H9 (cell line): Measurements from ENCODE around the gene TMEM191B. TPM values are rescaled to one million over a fixed set of nuclear protein-coding genes. Genes with fewer than 3 reads are reported as not detected.
"Not testable (repeated sequence)": the region's sequence is repeated elsewhere in the genome, so short reads cannot be mapped to it uniquely, and the experiment has no call there.

Experiments used
- DNase-seq: peaks from one replicate; pipeline ENCODE4 v3.0.0-alpha.2; 2017
- H2AFZ ChIP-seq: one replicate; pipeline ENCODE4 v1.6.1; 2013; ENCODE audit warnings: mild to moderate bottlenecking, low read length, control low read depth, moderate library complexity
- H2AK5ac ChIP-seq: 2 replicates; pipeline ENCODE4 v1.6.1; 2013; ENCODE audit warnings: low read length, control low read depth, mixed read lengths; ENCODE audit not compliant: insufficient read length
- H2BK120ac ChIP-seq: one replicate; pipeline ENCODE4 v1.6.1; 2013; ENCODE audit warnings: low read depth, mild to moderate bottlenecking, low read length, control low read depth, inconsistent platforms; ENCODE audit not compliant: poor library complexity, severe bottlenecking
- H2BK12ac ChIP-seq: 2 replicates; pipeline ENCODE4 v1.6.1; 2013; ENCODE audit warnings: low read length, control low read depth, mixed read lengths, low read depth; ENCODE audit not compliant: insufficient read length
- H2BK15ac ChIP-seq: 2 replicates; pipeline ENCODE4 v1.6.1; 2013; ENCODE audit warnings: low read depth, low read length, control low read depth
- H2BK20ac ChIP-seq: one replicate; pipeline ENCODE4 v1.6.1; 2013; ENCODE audit warnings: low read depth, mild to moderate bottlenecking, low read length, control low read depth, inconsistent platforms; ENCODE audit not compliant: poor library complexity, severe bottlenecking
- H2BK5ac ChIP-seq: 2 replicates; pipeline ENCODE4 v1.6.1; 2013; ENCODE audit warnings: low read length, control low read depth, mixed read lengths; ENCODE audit not compliant: insufficient read length
- H3K14ac ChIP-seq: 2 replicates; pipeline ENCODE4 v1.6.1; 2013; ENCODE audit warnings: low read length, control low read depth; ENCODE audit not compliant: insufficient read depth
- H3K18ac ChIP-seq: 2 replicates; pipeline ENCODE4 v1.6.1; 2013; ENCODE audit warnings: low read depth, mild to moderate bottlenecking, mixed read lengths, low read length, control low read depth; ENCODE audit not compliant: insufficient read length
- H3K23ac ChIP-seq: 2 replicates; pipeline ENCODE4 v1.6.1; 2013; ENCODE audit warnings: low read length, control low read depth, mixed read lengths, low read depth; ENCODE audit not compliant: insufficient read length
- H3K23me2 ChIP-seq: 2 replicates; pipeline ENCODE4 v1.6.1; 2013; ENCODE audit warnings: low read depth, mild to moderate bottlenecking, mixed read lengths, low read length, control low read depth; ENCODE audit not compliant: insufficient read length, poor library complexity, severe bottlenecking
- H3K27ac ChIP-seq: 2 replicates; pipeline ENCODE4 v1.5.1; 2013; ENCODE audit warnings: low read length, control low read depth, mixed read lengths, low read depth; ENCODE audit not compliant: insufficient read length
- H3K27me3 ChIP-seq: 2 replicates; pipeline ENCODE4 v1.6.1; 2013; ENCODE audit warnings: low read length, control low read depth, inconsistent platforms; ENCODE audit not compliant: insufficient read depth
- H3K4ac ChIP-seq: 2 replicates; pipeline ENCODE4 v1.6.1; 2013; ENCODE audit warnings: low read depth, mild to moderate bottlenecking, control low read depth, inconsistent platforms, low read length, moderate library complexity
- H3K4me1 ChIP-seq: 2 replicates; pipeline ENCODE4 v1.6.1; 2013; ENCODE audit warnings: low read length, control low read depth, inconsistent platforms; ENCODE audit not compliant: insufficient read depth
- H3K4me2 ChIP-seq: 2 replicates; pipeline ENCODE4 v1.6.1; 2013; ENCODE audit warnings: low read length, control low read depth, mixed read lengths; ENCODE audit not compliant: insufficient read length, insufficient read depth
- H3K56ac ChIP-seq: 2 replicates; pipeline ENCODE4 v1.6.1; 2013; ENCODE audit warnings: low read depth, mild to moderate bottlenecking, mixed read lengths, low read length, control low read depth; ENCODE audit not compliant: insufficient read length
- H3K79me1 ChIP-seq: 2 replicates; pipeline ENCODE4 v1.6.1; 2013; ENCODE audit warnings: low read depth, mild to moderate bottlenecking, moderate library complexity, low read length, control low read depth, inconsistent platforms; ENCODE audit not compliant: insufficient read depth, poor library complexity, severe bottlenecking
- H3K79me2 ChIP-seq: 2 replicates; pipeline ENCODE4 v1.6.1; 2013; ENCODE audit warnings: low read length, control low read depth, inconsistent platforms; ENCODE audit not compliant: insufficient read depth
- H3K9ac ChIP-seq: 2 replicates; pipeline ENCODE4 v1.6.1; 2013; ENCODE audit warnings: low read length, control low read depth, mixed read lengths; ENCODE audit not compliant: insufficient read length; ENCODE audit errors: extremely low read depth
- H3K9me3 ChIP-seq: one replicate; pipeline ENCODE4 v1.6.1; 2013; ENCODE audit warnings: low read depth, low read length, inconsistent platforms; ENCODE audit not compliant: control insufficient read depth
- H3T11ph ChIP-seq: one replicate; pipeline ENCODE4 v1.6.1; 2013; ENCODE audit warnings: mild to moderate bottlenecking, low read length, control low read depth, inconsistent platforms
- H4K20me1 ChIP-seq: one replicate; pipeline ENCODE4 v1.6.1; 2013; ENCODE audit not compliant: control insufficient read depth, insufficient read length, insufficient read depth
- H4K5ac ChIP-seq: 2 replicates; pipeline ENCODE4 v1.6.1; 2013; ENCODE audit warnings: low read depth, mild to moderate bottlenecking, mixed read lengths, low read length, control low read depth; ENCODE audit not compliant: insufficient read length
- H4K8ac ChIP-seq: replicated peaks from 2 replicates; pipeline ENCODE4 v1.6.1; 2013; ENCODE audit warnings: low read length, control low read depth, mixed read lengths, low read depth; ENCODE audit not compliant: insufficient read length
- H4K91ac ChIP-seq: 2 replicates; pipeline ENCODE4 v1.6.1; 2013; ENCODE audit warnings: low read depth, mild to moderate bottlenecking, moderate library complexity, mixed read lengths, low read length, control low read depth; ENCODE audit not compliant: insufficient read length
- H3K27ac Mint-ChIP-seq, 3 experiments: 2 replicates in 2 of 3; 3 replicates in 1 of 3; pipeline ENCODE4 v1.8.0; 2020 to 2021; ENCODE audit warnings: mixed read lengths in 3 of 3, mild to moderate bottlenecking in 1 of 3, moderate library complexity in 1 of 3
- H3K27me3 Mint-ChIP-seq: 2 replicates; pipeline ENCODE4 v1.8.0; 2021; ENCODE audit warnings: low read depth, mild to moderate bottlenecking, moderate library complexity, mixed read lengths
- H3K36me3 Mint-ChIP-seq, 3 experiments: 2 replicates in 2 of 3; 3 replicates in 1 of 3; pipeline ENCODE4 v1.8.0; 2020 to 2021; ENCODE audit warnings: low read depth in 3 of 3, mixed read lengths in 3 of 3; ENCODE audit not compliant: insufficient read depth in 1 of 3
- H3K4me1 Mint-ChIP-seq, 2 experiments: 2 replicates each; pipeline ENCODE4 v1.8.0; 2020; ENCODE audit warnings: mixed read lengths in 2 of 2
- H3K4me3 Mint-ChIP-seq, 2 experiments: 2 replicates in 1 of 2; 3 replicates in 1 of 2; pipeline ENCODE4 v1.8.0; 2020 to 2021; ENCODE audit warnings: mild to moderate bottlenecking in 2 of 2, mixed read lengths in 2 of 2, moderate library complexity in 1 of 2
- H3K9me3 Mint-ChIP-seq, 2 experiments: 2 replicates in 1 of 2; 3 replicates in 1 of 2; pipeline ENCODE4 v1.8.0; 2020; ENCODE audit warnings: mild to moderate bottlenecking in 2 of 2, mixed read lengths in 2 of 2, moderate library complexity in 1 of 2
- WGBS: extraction: QIAGEN DNeasy Blood & Tissue Kit; methylation state at CpG from one replicate; pipeline ENCODE4 v1.1.7; 2013; ENCODE audit warnings: missing lambda C conversion rate, low lambda C conversion rate, mixed read lengths; ENCODE audit not compliant: insufficient read length; ENCODE audit errors: extremely low coverage; 5-methylcytosine and 5-hydroxymethylcytosine counted together
- total RNA-seq: library from RNA; stranded (reverse); gene quantifications from 2 replicates; pipeline ENCODE4 v1.2.1, GENCODE V29; 2021

The TMEM191B gene
- total RNA-seq, 1 experiment from 2014 or later: 1.4 TPM

DNA sequence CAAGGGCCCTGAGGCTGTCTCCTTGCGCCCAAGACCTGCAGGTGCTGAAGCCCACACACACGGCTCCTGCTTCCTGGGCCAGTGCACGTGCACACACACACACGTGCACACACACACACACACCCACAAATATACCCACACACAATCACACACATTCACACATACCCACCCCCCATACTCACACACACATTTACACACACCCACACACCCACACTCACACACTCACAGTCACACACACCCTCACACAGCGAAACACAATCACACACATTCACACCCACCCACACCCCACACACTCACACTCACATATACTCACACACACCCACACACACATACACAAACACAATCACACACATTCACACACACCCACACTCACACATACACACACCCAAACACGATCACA, 16.3 kb upstream of the TMEM191B start:
- not testable (repeated sequence) for H3K23me2 ChIP-seq, H3K4me3 Mint-ChIP-seq, H2AK5ac ChIP-seq, H3K18ac ChIP-seq, H3K4me1 Mint-ChIP-seq, H3K79me1 ChIP-seq, H2BK15ac ChIP-seq, H3K27me3 Mint-ChIP-seq, H4K20me1 ChIP-seq, H3K27ac ChIP-seq, H3K14ac ChIP-seq, H4K5ac ChIP-seq, H3K9me3 Mint-ChIP-seq, H3K9ac ChIP-seq, DNase-seq, H3K27ac Mint-ChIP-seq, H2BK5ac ChIP-seq, H2BK120ac ChIP-seq, H2AFZ ChIP-seq, H3K4me1 ChIP-seq, H4K8ac ChIP-seq, H3K79me2 ChIP-seq, H3K36me3 Mint-ChIP-seq, H3T11ph ChIP-seq, H3K23ac ChIP-seq, H3K9me3 ChIP-seq, H2BK20ac ChIP-seq, H3K27me3 ChIP-seq, H3K56ac ChIP-seq, H3K4ac ChIP-seq, H4K91ac ChIP-seq, H3K4me2 ChIP-seq, H2BK12ac ChIP-seq
- WGBS: no CpG with 5 or more reads among the region's 6 CpGs

DNA sequence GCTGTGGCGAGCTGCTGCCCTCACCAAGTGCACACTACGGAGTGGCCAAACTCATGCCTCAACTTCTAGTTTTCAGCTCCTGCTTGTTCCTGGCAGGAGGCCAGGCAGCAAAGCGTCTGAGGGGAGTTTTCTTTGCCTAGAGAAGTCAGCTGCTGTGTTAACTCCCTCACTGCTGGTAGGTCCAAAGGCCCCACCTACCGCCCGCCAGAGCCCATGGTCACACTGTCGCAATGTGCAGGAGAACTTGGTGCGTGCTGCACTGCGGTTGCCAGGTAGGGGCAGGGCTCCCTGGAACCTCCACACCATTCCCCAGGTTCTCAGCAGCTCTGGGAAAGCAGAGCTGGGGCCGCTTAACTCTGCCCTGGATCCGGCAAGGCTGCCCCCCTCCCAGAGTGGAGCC, 15.2 kb upstream of the TMEM191B start:
- H2AK5ac ChIP-seq, H4K91ac ChIP-seq, H3K18ac ChIP-seq, H3K9ac ChIP-seq, H3K23me2 ChIP-seq, H4K8ac ChIP-seq, H3K56ac ChIP-seq, H4K5ac ChIP-seq, H3K23ac ChIP-seq, H2BK120ac ChIP-seq, H3K27me3 ChIP-seq, H2BK12ac ChIP-seq, H2BK20ac ChIP-seq, H3K4ac ChIP-seq, H3K27ac ChIP-seq, H2BK5ac ChIP-seq, H2AFZ ChIP-seq, H3K27me3 Mint-ChIP-seq, H3K9me3 ChIP-seq, H3T11ph ChIP-seq, H3K27ac Mint-ChIP-seq, H3K4me1 Mint-ChIP-seq, H3K4me3 Mint-ChIP-seq, H3K79me2 ChIP-seq, H3K4me1 ChIP-seq, H4K20me1 ChIP-seq, H3K79me1 ChIP-seq, H2BK15ac ChIP-seq, DNase-seq, H3K14ac ChIP-seq, H3K4me2 ChIP-seq, H3K9me3 Mint-ChIP-seq, H3K36me3 Mint-ChIP-seq: not testable (repeated sequence)
- WGBS: no CpG with 5 or more reads among the region's 10 CpGs
